Measurements from ENCODE around the gene MZT2B.
"Not testable (repeated sequence)": the region's sequence is repeated elsewhere in the genome, so short reads cannot be mapped to it uniquely, and the experiment has no call there.

Gene MZT2B

GRCh38 chr2:130165293-130166016, 16.6 kb upstream of the MZT2B start:
- no peak for DNase-seq (ENCODE audit: low read depth)

GRCh38 chr2:130166611-130167010, 15.5 kb upstream of the MZT2B start:
- not testable (repeated sequence) for H3K4me3 ChIP-seq (ENCODE audit: low read length); DNase-seq (ENCODE audit: low read depth)

More at GRCh38 chr2:130165293-130166016, 16.6 kb upstream of the MZT2B start:
- TF ChIP-seq CTCF (conservative IDR thresholded peaks at IDR 0.05; ENCODE audit: low read length), result no peak
- H3K4me3 ChIP-seq (ENCODE audit: low read length), result no peak overlapping the region

DNA sequence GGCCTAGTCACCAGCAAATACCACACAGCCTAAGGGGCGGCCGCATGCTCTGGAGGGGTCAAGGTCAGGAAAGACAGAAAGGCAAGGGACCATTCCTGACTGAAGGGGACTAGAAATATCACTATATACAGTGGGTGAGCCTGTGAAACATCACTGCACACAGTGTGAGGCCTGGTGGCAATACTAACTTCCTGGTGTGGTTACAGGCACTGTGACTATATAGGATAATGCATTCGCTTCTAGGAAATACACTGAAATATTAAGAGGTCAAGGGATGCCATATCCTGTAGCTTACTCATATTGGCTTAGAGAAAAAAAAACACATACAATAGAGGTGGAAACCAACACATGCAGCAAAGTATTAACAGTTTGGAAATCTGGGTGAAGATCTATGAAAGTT, 12.9 kb upstream of the MZT2B start:
- DNase-seq (ENCODE audit: low read depth); H3K4me3 ChIP-seq (ENCODE audit: low read length): not testable (repeated sequence)

DNA sequence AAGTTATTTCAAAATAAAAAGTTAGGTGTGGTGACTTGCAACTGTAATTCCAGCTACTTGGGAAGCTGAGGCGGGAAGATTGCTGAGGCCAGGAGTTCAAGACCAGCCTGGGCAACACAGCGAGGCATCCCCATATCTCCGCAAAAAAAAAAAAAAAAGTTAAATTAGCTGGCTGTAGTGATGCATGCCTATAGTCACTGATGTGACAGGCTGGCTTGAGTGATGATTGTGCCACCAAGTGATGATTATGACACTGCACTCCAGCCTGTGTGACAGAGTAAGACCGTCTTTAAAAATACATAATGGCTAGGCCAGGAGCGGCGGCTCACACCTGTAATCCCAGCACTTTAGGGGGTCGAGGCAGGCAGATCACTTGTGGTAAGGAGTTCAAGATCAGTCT, 12.2 kb upstream of the MZT2B start:
- TF ChIP-seq CTCF (conservative IDR thresholded peaks at IDR 0.05; ENCODE audit: low read length), result no peak
- DNase-seq (ENCODE audit: low read depth), result no peak

DNA sequence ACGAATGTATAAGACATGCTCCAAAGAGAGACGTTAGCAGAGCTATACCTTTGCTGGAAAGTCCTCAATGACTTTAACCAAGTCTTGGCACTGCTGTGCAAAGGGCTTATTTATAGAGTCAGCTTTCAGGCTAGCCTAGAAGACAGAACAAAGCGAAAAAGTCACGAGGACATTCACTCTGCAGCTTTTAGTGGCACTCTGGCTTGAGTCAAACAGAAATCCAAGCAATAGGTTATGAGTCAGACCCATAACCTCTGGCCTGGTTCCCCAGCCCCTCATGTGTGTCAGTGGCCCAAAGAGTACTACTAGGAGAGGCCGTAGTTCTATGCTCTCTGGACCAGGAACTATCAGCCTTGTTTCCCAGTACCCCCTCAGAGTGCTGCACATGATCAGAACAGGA, 7.2 kb upstream of the MZT2B start:
- not testable (repeated sequence) for DNase-seq (ENCODE audit: low read depth)

More for the DNA sequence above, 12.2 kb upstream of the MZT2B start:
- H3K4me3 ChIP-seq (ENCODE audit: low read length), result no peak overlapping the region

GRCh38 chr2:130180404-130181324, 1.4 kb upstream of the MZT2B start:
- not testable (repeated sequence) for DNase-seq (ENCODE audit: low read depth)
- H3K4me3 ChIP-seq (ENCODE audit: low read length), result peak overlapping the region; percentile 92

More for the DNA sequence above, 7.2 kb upstream of the MZT2B start:
- H3K4me3 ChIP-seq (ENCODE audit: low read length), result not testable (repeated sequence)

GRCh38 chr2:130181325-130181879, 660 bp upstream of the MZT2B start, which contains the start of gene SMPD4:
TSS of gene SMPD4 (minus strand) at chr2:130181602. CDS start at chr2:130176592, 5,010 bp downstream.
- peak within 1 kb of the TSS; percentile 92 for H3K4me3 ChIP-seq (ENCODE audit: low read length)
- TF ChIP-seq CTCF (conservative IDR thresholded peaks at IDR 0.05; ENCODE audit: low read length), result no peak
- peak; percentile 94 for DNase-seq (ENCODE audit: low read depth)

GRCh38 chr2:130182826-130183511, 907 bp downstream of the MZT2B start:
- peak overlapping the region; percentile 72 for H3K4me3 ChIP-seq (ENCODE audit: low read length)
- DNase-seq (ENCODE audit: low read depth), result not testable (repeated sequence)

- H3K4me3 ChIP-seq (ENCODE audit: low read length), result peak overlapping the region; percentile 72
- no peak for TF ChIP-seq CTCF (conservative IDR thresholded peaks at IDR 0.05; ENCODE audit: low read length)
- peak; percentile 35 for DNase-seq (ENCODE audit: low read depth)
Observed at GRCh38 chr2:130183512-130184373, 1.7 kb downstream of the MZT2B start.

All from AG10803 (cell line).